Right renal cortex interstitium (tissue), 3 donors: ENCODE measurements around the gene GLI2. TPM values are rescaled to one million over a fixed set of nuclear protein-coding genes. Genes with fewer than 3 reads are reported as not detected.

Source experiments
- DNase-seq, 3 donors: peaks; one replicate each; pipeline ENCODE4 v3.0.0-alpha.2; 2013; ENCODE audit warnings: low read depth in 3 of 3, low spot score in 2 of 3
- polyA plus RNA-seq, 3 donors: library from polyadenylated mRNA; unstranded; fragments of 120-200 nt; gene quantifications; one replicate each; pipeline ENCODE4 v1.2.1, GENCODE V29; 2013; ENCODE audit not compliant: insufficient read length in 3 of 3

Gene GLI2
- polyA plus RNA-seq = 1 to 10 TPM; 8.1 to 9.3 (median 8.4) TPM

GRCh38 chr2:120735746-120736170 lies at the start of gene GLI2:
Gene GLI2, plus strand, starts transcription at chr2:120735868. Its CDS starts 61,453 bp downstream, at chr2:120797321.
- no peak for DNase-seq

- DNase-seq = no peak
Observed at GRCh38 chr2:120685974-120686297, 49.7 kb upstream of the GLI2 start.

GRCh38 chr2:120686511-120687168 lies 49.0 kb upstream of the GLI2 start:
- no peak for DNase-seq

- DNase-seq = no peak
Observed at GRCh38 chr2:120687210-120687609, 48.5 kb upstream of the GLI2 start.

- no peak for DNase-seq
Observed at GRCh38 chr2:120690521-120690920, 45.1 kb upstream of the GLI2 start.

- no peak for DNase-seq
Observed at GRCh38 chr2:120691410-120691809, 44.3 kb upstream of the GLI2 start.

- DNase-seq = no peak
Observed at GRCh38 chr2:120692691-120693090, 43.0 kb upstream of the GLI2 start.

- DNase-seq = no peak
Observed at GRCh38 chr2:120693121-120693520, 42.5 kb upstream of the GLI2 start.

- no peak for DNase-seq
Observed at GRCh38 chr2:120694034-120694433, 41.6 kb upstream of the GLI2 start.

GRCh38 chr2:120697471-120697870 lies 38.2 kb upstream of the GLI2 start:
- DNase-seq = no peak

GRCh38 chr2:120699292-120699691 lies 36.4 kb upstream of the GLI2 start:
- no peak for DNase-seq

- DNase-seq = no peak
Observed at GRCh38 chr2:120700659-120701058, 35.0 kb upstream of the GLI2 start.

GRCh38 chr2:120701096-120701495 lies 34.6 kb upstream of the GLI2 start:
- no peak for DNase-seq

- no peak for DNase-seq
Observed at GRCh38 chr2:120701499-120701898, 34.2 kb upstream of the GLI2 start.

- no peak for DNase-seq
Observed at GRCh38 chr2:120702061-120702460, 33.6 kb upstream of the GLI2 start.

- DNase-seq = no peak
Observed at GRCh38 chr2:120702801-120703200, 32.9 kb upstream of the GLI2 start.

- no peak for DNase-seq
Observed at GRCh38 chr2:120703330-120703994, 32.2 kb upstream of the GLI2 start.

- no peak for DNase-seq
Observed at GRCh38 chr2:120704696-120705095, 31.0 kb upstream of the GLI2 start.

GRCh38 chr2:120707816-120708215 lies 27.9 kb upstream of the GLI2 start:
- no peak for DNase-seq

GRCh38 chr2:120708944-120709607 lies 26.6 kb upstream of the GLI2 start:
- DNase-seq = no peak

GRCh38 chr2:120709608-120710041 lies 26.0 kb upstream of the GLI2 start:
- no peak for DNase-seq

GRCh38 chr2:120710256-120710655 lies 25.4 kb upstream of the GLI2 start:
- DNase-seq = no peak
